ENCODE data around the gene STX7. TPM values are rescaled to one million over a fixed set of nuclear protein-coding genes. Genes with fewer than 3 reads are reported as not detected.

The STX7 gene
- total RNA-seq, 8 experiments from 2014 or later: 12.7 to 56.3 (median 35.5) TPM

GRCh38 chr6:132487762-132488161 is 25.2 kb downstream of the STX7 start:
- WGBS, 10 experiments: 75 to 99% (median 94%) methylated on average over 3 to 4 of the region's 4 CpGs
- Histone ChIP-seq H3K27ac (no peak overlapping the region), H3K4me3 (no peak overlapping the region), H3K4me1 (replicated peaks in 1 of 2) (no peaks in the 10 kb centered on the region)
- no peak for ATAC-seq (replicated peaks in 6 of 8)
- in situ Hi-C loops (cut with MboI; ENCODE audit: low pct_unique_long_range_greater_than_20kb in 2 of 9, low sequenced_read_pairs in 9 of 9, unreplicated experiment in 9 of 9): loop anchor here (10.0 to 25.0 kb wide), 5 partner anchors 175 to 575 kb away; no protein-coding TSS in a partner anchor

GRCh38 chr6:132484680-132485018 is 28.3 kb downstream of the STX7 start:
- 0 to 97% (median 70%) methylated on average over 1 to 4 of the region's 4 CpGs; no CpG with 5 or more reads in 3 of the 10 experiments for WGBS, 10 experiments
- Histone ChIP-seq H3K4me1 (replicated peaks in 1 of 2) (peaks cover 0 to 3% of the 10 kb centered on the region in 2 donors), H3K4me3 (no peak overlapping the region), H3K27ac (no peak overlapping the region)
- in situ Hi-C loops (cut with MboI; ENCODE audit: low pct_unique_long_range_greater_than_20kb in 2 of 9, low sequenced_read_pairs in 9 of 9, unreplicated experiment in 9 of 9): loop anchor here (10.0 to 25.0 kb wide), 5 partner anchors 172 to 572 kb away; no protein-coding TSS in a partner anchor
- ATAC-seq (replicated peaks in 6 of 8): no peak

- 19 to 73% (median 36%) methylated on average over 1 to 9 of the region's 9 CpGs for WGBS, 10 experiments
- peak; percentile 44 to 78 (median 60) for ATAC-seq (replicated peaks in 6 of 8)
- no peak overlapping the region for H3K27ac ChIP-seq
- H3K4me1 ChIP-seq (replicated peaks in 1 of 2): peaks cover 5 to 7% of the 10 kb centered on the region in 2 donors
- no peak overlapping the region for H3K4me3 ChIP-seq
- in situ Hi-C loops (cut with MboI; ENCODE audit: low pct_unique_long_range_greater_than_20kb in 2 of 9, low sequenced_read_pairs in 9 of 9, unreplicated experiment in 9 of 9): loop anchor here (10.0 to 25.0 kb wide), 5 partner anchors 172 to 572 kb away; no protein-coding TSS in a partner anchor
Observed at GRCh38 chr6:132483779-132484679, 28.9 kb downstream of the STX7 start.

DNA sequence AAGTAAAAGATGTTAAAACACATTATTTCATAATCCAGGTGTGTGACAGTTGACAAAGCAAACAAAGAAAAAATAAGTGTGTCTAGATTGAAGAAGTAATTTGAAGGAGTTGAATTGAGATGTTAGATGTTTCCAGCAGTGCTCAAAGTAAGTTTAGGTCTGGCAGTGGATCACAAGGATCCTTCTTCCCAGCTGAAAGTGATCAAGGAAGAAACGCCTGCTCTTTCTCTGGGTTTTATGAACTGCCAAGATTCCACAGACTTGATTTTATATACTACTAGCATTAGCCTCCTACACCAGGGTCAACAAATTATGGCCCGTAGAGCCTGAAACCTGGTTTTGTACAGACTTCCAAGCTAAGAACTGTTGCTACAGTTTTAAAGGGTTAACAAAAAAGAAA is 30.3 kb downstream of the STX7 start:
- ATAC-seq (replicated peaks in 6 of 8): no peak
- peaks cover 11 to 19% of the 10 kb centered on the region in 2 donors for H3K4me1 ChIP-seq (replicated peaks in 1 of 2)
- H3K4me3 ChIP-seq: no peak overlapping the region
- in situ Hi-C loops (cut with MboI; ENCODE audit: low pct_unique_long_range_greater_than_20kb in 2 of 9, low sequenced_read_pairs in 9 of 9, unreplicated experiment in 9 of 9): loop anchor here (10.0 to 25.0 kb wide), 5 partner anchors 170 to 570 kb away; no protein-coding TSS in a partner anchor
- WGBS, 10 experiments: 60 to 100% (median 91%) methylated on average over 1 to 2 of the region's 2 CpGs
- no peak overlapping the region for H3K27ac ChIP-seq

- in situ Hi-C loops (cut with MboI; ENCODE audit: low pct_unique_long_range_greater_than_20kb in 2 of 9, low sequenced_read_pairs in 9 of 9, unreplicated experiment in 9 of 9): loop anchor here (10.0 to 25.0 kb wide), 5 partner anchors 169 to 569 kb away; no protein-coding TSS in a partner anchor
- Histone ChIP-seq H3K27ac (no peak overlapping the region), H3K4me3 (no peak overlapping the region), H3K4me1 (replicated peaks in 1 of 2) (peaks cover 11 to 19% of the 10 kb centered on the region in 2 donors)
- no peak for ATAC-seq (replicated peaks in 6 of 8)
Observed at GRCh38 chr6:132481189-132481588, 31.7 kb downstream of the STX7 start.

DNA sequence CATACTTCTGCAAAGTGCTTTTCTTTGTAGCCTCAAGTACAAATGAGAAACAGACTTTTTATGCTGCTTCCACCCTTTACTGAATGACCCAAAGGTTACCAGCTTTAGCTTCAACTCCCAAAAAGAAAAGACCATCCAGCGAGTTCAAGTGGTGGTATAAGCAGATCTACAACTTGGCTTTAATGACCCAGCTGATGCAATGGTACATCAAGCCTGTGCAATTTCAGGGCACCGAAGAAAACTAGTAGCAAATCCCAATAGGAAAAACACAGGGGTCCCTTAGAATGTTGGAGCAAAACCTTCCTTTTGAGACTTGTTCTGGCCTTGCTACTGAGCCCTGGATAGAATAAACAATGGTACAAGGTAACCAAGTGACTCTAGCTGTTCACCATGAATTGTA is 33.8 kb downstream of the STX7 start:
- in situ Hi-C loops (cut with MboI; ENCODE audit: low pct_unique_long_range_greater_than_20kb in 2 of 9, low sequenced_read_pairs in 9 of 9, unreplicated experiment in 9 of 9): loop anchor here in 8 of 9 experiments (25.0 kb wide), 3 partner anchors 167 to 567 kb away; no protein-coding TSS in a partner anchor
- WGBS, 10 experiments: 67 to 100% (median 71%) methylated on average over 1 to 2 of the region's 2 CpGs; no CpG with 5 or more reads in 5 of the 10 experiments

DNA sequence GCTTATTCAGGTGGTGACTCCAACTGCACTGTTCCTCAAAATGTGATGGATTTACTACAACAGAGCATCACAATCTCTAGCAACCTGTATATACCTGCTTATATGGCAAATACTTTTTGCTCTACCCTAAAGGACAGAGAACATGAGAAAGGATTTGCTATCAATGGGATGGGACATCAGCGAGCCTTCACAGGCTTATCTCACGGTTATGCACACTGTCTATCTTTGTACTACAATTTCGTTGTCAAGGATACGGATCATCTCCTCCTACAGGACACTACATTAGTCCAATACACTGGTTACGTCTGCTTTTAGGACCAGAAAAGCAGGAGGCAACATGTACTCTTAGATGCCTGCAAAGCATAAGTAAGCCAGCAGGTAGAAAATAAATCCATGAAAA is 34.2 kb downstream of the STX7 start:
- in situ Hi-C loops (cut with MboI; ENCODE audit: low pct_unique_long_range_greater_than_20kb in 2 of 9, low sequenced_read_pairs in 9 of 9, unreplicated experiment in 9 of 9): loop anchor here in 8 of 9 experiments (25.0 kb wide), 3 partner anchors 166 to 566 kb away; no protein-coding TSS in a partner anchor
- 76 to 100% (median 95%) methylated on average over 1 to 5 of the region's 5 CpGs; no CpG with 5 or more reads in 4 of the 10 experiments for WGBS, 10 experiments
- Histone ChIP-seq H3K27ac (peak overlapping the region; percentile 18 to 20), H3K4me3 (no peak overlapping the region), H3K4me1 (replicated peaks in 1 of 2) (peaks cover 11 to 22% of the 10 kb centered on the region in 2 donors)
- peak in 5 of 8 experiments; percentile 56 to 80 (median 64) for ATAC-seq (replicated peaks in 6 of 8)

More for the DNA sequence above, 33.8 kb downstream of the STX7 start:
- Histone ChIP-seq H3K27ac (peak overlapping the region; percentile 18 to 42), H3K4me3 (no peak overlapping the region), H3K4me1 (replicated peaks in 1 of 2) (peaks cover 11 to 19% of the 10 kb centered on the region in 2 donors)
- peak in 5 of 8 experiments; percentile 27 to 90 (median 49) for ATAC-seq (replicated peaks in 6 of 8)

DNA sequence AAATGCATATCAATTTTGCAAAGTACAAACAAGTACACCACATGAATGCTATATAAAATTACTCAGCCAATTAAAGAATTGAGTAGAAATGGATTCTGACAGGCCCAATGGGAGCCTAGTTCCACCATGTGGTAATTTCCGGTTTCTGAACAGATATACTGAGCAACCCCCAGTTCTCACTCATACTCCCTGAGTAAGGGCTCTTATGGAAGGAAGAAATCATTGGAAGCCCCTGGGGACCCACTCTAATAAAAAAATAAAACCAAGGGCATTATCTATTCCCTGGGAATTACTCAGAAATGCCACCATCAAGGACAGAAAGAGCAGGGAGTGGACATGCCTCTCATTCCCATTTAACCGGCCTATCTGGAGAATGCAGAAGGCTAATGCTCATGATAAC is 34.6 kb downstream of the STX7 start:
- 74 to 100% (median 79%) methylated on average over 1 to 2 of the region's 2 CpGs; no CpG with 5 or more reads in 2 of the 10 experiments for WGBS, 10 experiments
- in situ Hi-C loops (cut with MboI; ENCODE audit: low pct_unique_long_range_greater_than_20kb in 2 of 9, low sequenced_read_pairs in 9 of 9, unreplicated experiment in 9 of 9): loop anchor here in 8 of 9 experiments (25.0 kb wide), 3 partner anchors 166 to 566 kb away; no protein-coding TSS in a partner anchor

GRCh38 chr6:132476688-132477087 is 36.2 kb downstream of the STX7 start:
- in situ Hi-C loops (cut with MboI; ENCODE audit: low pct_unique_long_range_greater_than_20kb in 2 of 9, low sequenced_read_pairs in 9 of 9, unreplicated experiment in 9 of 9): loop anchor here in 8 of 9 experiments (25.0 kb wide), 3 partner anchors 164 to 564 kb away; no protein-coding TSS in a partner anchor
- no peak overlapping the region for H3K4me3 ChIP-seq
- ATAC-seq (replicated peaks in 6 of 8): no peak
- peaks cover 11 to 22% of the 10 kb centered on the region in 2 donors for H3K4me1 ChIP-seq (replicated peaks in 1 of 2)
- no peak overlapping the region for H3K27ac ChIP-seq
- WGBS, 10 experiments: 80 to 97% (median 88%) methylated on average over 2 to 4 of the region's 4 CpGs

More for the DNA sequence above, 34.6 kb downstream of the STX7 start:
- Histone ChIP-seq H3K4me1 (replicated peaks in 1 of 2) (peaks cover 11 to 22% of the 10 kb centered on the region in 2 donors), H3K27ac (peak overlapping the region in 1 of 2 donors; percentile 20), H3K4me3 (no peak overlapping the region)
- peak in 2 of 8 experiments; percentile 10 to 34 for ATAC-seq (replicated peaks in 6 of 8)

DNA sequence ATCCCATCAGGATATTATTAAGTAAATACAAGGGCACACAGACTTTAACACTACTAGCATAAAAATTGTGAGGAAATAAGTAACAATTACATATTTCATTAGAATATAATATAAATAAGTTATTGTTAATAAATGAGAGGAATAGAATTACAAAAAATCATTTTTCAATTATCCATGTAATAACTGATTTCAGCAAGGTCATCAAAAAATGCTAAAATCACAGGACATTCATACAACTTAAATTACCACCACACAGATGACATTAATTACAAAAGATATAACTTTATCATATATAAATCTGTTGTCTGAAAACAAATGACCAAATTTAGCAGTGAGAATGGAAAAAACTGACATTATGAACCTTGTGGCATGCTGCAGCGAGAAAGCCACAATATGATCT is 37.0 kb downstream of the STX7 start:
- WGBS, 10 experiments: 67 to 100% (median 100%) methylated on average over 1 of the region's 1 CpG; no CpG with 5 or more reads in 2 of the 10 experiments
- Histone ChIP-seq H3K4me1 (replicated peaks in 1 of 2) (peaks cover 11 to 22% of the 10 kb centered on the region in 2 donors), H3K4me3 (no peak overlapping the region), H3K27ac (no peak overlapping the region)
- in situ Hi-C loops (cut with MboI; ENCODE audit: low pct_unique_long_range_greater_than_20kb in 2 of 9, low sequenced_read_pairs in 9 of 9, unreplicated experiment in 9 of 9): loop anchor here in 8 of 9 experiments (25.0 kb wide), 3 partner anchors 164 to 564 kb away; no protein-coding TSS in a partner anchor
- no peak for ATAC-seq (replicated peaks in 6 of 8)

DNA sequence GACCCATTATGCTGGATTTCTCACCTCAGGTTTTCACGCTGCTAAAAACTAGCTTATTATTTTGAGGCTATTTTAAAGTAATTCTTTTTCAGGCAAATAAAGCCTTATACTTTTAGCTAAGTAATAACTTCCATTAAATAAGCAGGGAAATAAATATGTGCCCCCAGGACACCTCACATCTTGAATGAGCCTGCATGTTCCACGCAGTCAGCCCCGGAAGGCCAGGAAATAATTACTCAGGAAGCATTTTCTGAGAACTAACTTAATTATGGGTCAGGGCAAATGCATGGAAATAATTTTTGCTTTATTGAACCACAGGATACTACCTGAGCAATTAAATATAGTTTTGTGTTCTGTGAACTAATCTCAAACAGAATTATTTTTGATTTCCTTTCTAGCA is 41.1 kb downstream of the STX7 start:
- in situ Hi-C loops (cut with MboI; ENCODE audit: low pct_unique_long_range_greater_than_20kb in 2 of 9, low sequenced_read_pairs in 9 of 9, unreplicated experiment in 9 of 9): no loop called here
- no peak overlapping the region for H3K27ac ChIP-seq
- peaks cover 0 to 3% of the 10 kb centered on the region in 2 donors for H3K4me1 ChIP-seq (replicated peaks in 1 of 2)
- no peak overlapping the region for H3K4me3 ChIP-seq
- 60 to 100% (median 95%) methylated on average over 1 to 3 of the region's 3 CpGs; no CpG with 5 or more reads in 2 of the 10 experiments for WGBS, 10 experiments
- no peak for ATAC-seq (replicated peaks in 6 of 8)

- H3K27ac ChIP-seq: no peak overlapping the region
- no peak for ATAC-seq (replicated peaks in 6 of 8)
- 73 to 100% (median 95%) methylated on average over 1 to 3 of the region's 3 CpGs; no CpG with 5 or more reads in 1 of the 10 experiments for WGBS, 10 experiments
- H3K4me1 ChIP-seq (replicated peaks in 1 of 2): no peaks in the 10 kb centered on the region
- in situ Hi-C loops (cut with MboI; ENCODE audit: low pct_unique_long_range_greater_than_20kb in 2 of 9, low sequenced_read_pairs in 9 of 9, unreplicated experiment in 9 of 9): no loop called here
- H3K4me3 ChIP-seq: no peak overlapping the region
Observed at GRCh38 chr6:132466952-132467351, 46.0 kb downstream of the STX7 start.
